HepG2 (cell line): ENCODE results near the gene ARHGAP26. TPM values are rescaled to one million over a fixed set of nuclear protein-coding genes. Genes with fewer than 3 reads are reported as not detected.

ENCODE experiments used
- ATAC-seq: fragments of 200-7000 bp; cut with Tn5 transposase; 3 replicates; pipeline ENCODE4 v1.9.1; 2020; ENCODE audit warnings: mild to moderate bottlenecking, moderate library complexity
- BruUV-seq: library from RNA; stranded (reverse); fragments of 400-500 nt; replicated peaks from 2 replicates; lab custom pipeline; 2021; lab: Mats Ljungman, UMichigan
- CTCF ChIA-PET: fragments of 300-600 bp; formaldehyde crosslinking; extraction: SDS; loops from one replicate; lab custom pipeline; 2021; ENCODE audit warnings: low total read pairs, inconsistent platforms, low intra/inter-chr PET ratio; lab: Yijun Ruan, JAX
- POLR2A ChIA-PET: fragments of 350-600 bp; sonication (Branson Sonifier 250); formaldehyde crosslinking; loops from one replicate; lab custom pipeline; 2020; ENCODE audit warnings: antibody characterized with exemption, inconsistent platforms; lab: Yijun Ruan, JAX
- DNase-seq: peaks from one replicate; pipeline ENCODE4 v3.0.0-alpha.2; 2015; ENCODE audit warnings: low spot score
- FAIRE-seq: peaks from 3 replicates; lab custom pipeline; 2011; peaks lifted over from hg19 to GRCh38; lab: Jason Lieb, UNC
- H2AFZ ChIP-seq: one replicate; pipeline ENCODE4 v1.6.1; 2011; ENCODE audit warnings: low read length, inconsistent platforms
- H3K27ac ChIP-seq: fragments of 300-600 bp; 3 replicates; pipeline ENCODE4 v1.8.0; 2011; ENCODE audit warnings: mixed run types, mild to moderate bottlenecking, mixed read lengths, low read length, inconsistent platforms; ENCODE audit not compliant: insufficient read depth; ENCODE audit errors: extremely low read length
- H3K27me3 ChIP-seq, 2 experiments: fragments of 200-600 bp in 1 of 2; 2 replicates in 1 of 2; 3 replicates in 1 of 2; pipeline versions ENCODE4 v1.6.0 to v1.8.0; 2011; ENCODE audit warnings: low read length in 2 of 2, mild to moderate bottlenecking in 2 of 2, moderate library complexity in 2 of 2, inconsistent platforms in 1 of 2; ENCODE audit not compliant: insufficient read depth in 2 of 2, control insufficient read depth in 1 of 2
- H3K36me3 ChIP-seq, 2 experiments: fragments of 200-600 bp in 1 of 2; replicated peaks in 1 of 2; 2 replicates in 1 of 2; 3 replicates in 1 of 2; pipeline versions ENCODE4 v1.5.1 to v1.8.0; 2011; ENCODE audit warnings: low read length in 2 of 2, inconsistent platforms in 1 of 2; ENCODE audit not compliant: insufficient read depth in 2 of 2, control insufficient read depth in 1 of 2
- H3K4me1 ChIP-seq: 2 replicates; pipeline ENCODE4 v1.5.1; 2012; ENCODE audit warnings: low read length, inconsistent platforms; ENCODE audit not compliant: insufficient read depth
- H3K4me2 ChIP-seq: 2 replicates; pipeline ENCODE4 v1.6.0; 2011; ENCODE audit warnings: low read depth, low read length, inconsistent platforms
- H3K4me3 ChIP-seq, 3 experiments: fragments of 200-600 bp in 1 of 3; sonication (generic), shearing (Covaris generic) in 1 of 3; replicated peaks in 1 of 3; 2 replicates each; pipeline ENCODE4 v1.5.1; 2011 to 2016; ENCODE audit warnings: low read length in 3 of 3, inconsistent platforms in 2 of 3, low read depth in 2 of 3, mild to moderate bottlenecking in 2 of 3, control low read depth in 1 of 3, mixed read lengths in 1 of 3; ENCODE audit not compliant: insufficient read depth in 1 of 3
- H3K79me2 ChIP-seq: one replicate; pipeline ENCODE4 v1.6.1; 2011; ENCODE audit warnings: low read length, inconsistent platforms; ENCODE audit not compliant: insufficient read depth
- H3K9ac ChIP-seq: 2 replicates; pipeline ENCODE4 v1.6.0; 2011; ENCODE audit warnings: mild to moderate bottlenecking, low read depth, low read length, inconsistent platforms; ENCODE audit not compliant: insufficient read depth
- H3K9me3 ChIP-seq: 2 replicates; pipeline ENCODE4 v1.5.1; 2012; ENCODE audit warnings: mild to moderate bottlenecking, low read length
- H4K20me1 ChIP-seq: 2 replicates; pipeline ENCODE4 v1.6.0; 2011; ENCODE audit warnings: inconsistent platforms, mild to moderate bottlenecking, low read length, moderate library complexity; ENCODE audit not compliant: insufficient read depth
- ATAD3A ChIP-seq: sonication (generic); formaldehyde crosslinking; IDR thresholded peaks from 2 replicates; pipeline ENCODE4 v1.4.0; 2020; ENCODE audit warnings: missing genetic modification reagents
- ATF4 ChIP-seq, 2 experiments: fragments of 450-650 bp in 1 of 2; sonication (generic) in 1 of 2; formaldehyde crosslinking; IDR thresholded peaks; 2 replicates each; pipeline versions ENCODE4 v1.5.0 to v1.8.0; 2020 to 2022; ENCODE audit warnings: mild to moderate bottlenecking in 1 of 2, missing genetic modification reagents in 1 of 2
- CENPX ChIP-seq: sonication (generic); formaldehyde crosslinking; IDR thresholded peaks from 2 replicates; pipeline ENCODE4 v1.9.0; 2021; ENCODE audit warnings: mild to moderate bottlenecking, missing genetic modification reagents, moderate library complexity
- EZH2 ChIP-seq: conservative IDR thresholded peaks from 2 replicates; pipeline ENCODE4 v1.6.1; 2012; ENCODE audit warnings: mild to moderate bottlenecking, low read depth, low read length, moderate library complexity
- ISX ChIP-seq: sonication (generic); formaldehyde crosslinking; conservative IDR thresholded peaks from 2 replicates; pipeline ENCODE4 v1.5.0; 2020; ENCODE audit warnings: missing genetic modification reagents
- MIER2 ChIP-seq: IDR thresholded peaks from 2 replicates; pipeline ENCODE4 v1.6.1; 2016; ENCODE audit warnings: missing biosample characterization, missing genetic modification reagents
- RAD51 ChIP-seq: fragments of 450-650 bp; IDR thresholded peaks from 2 replicates; pipeline ENCODE4 v1.6.1; 2016; ENCODE audit warnings: borderline replicate concordance
- RARG ChIP-seq: sonication (generic); formaldehyde crosslinking; IDR thresholded peaks from 2 replicates; pipeline ENCODE4 v1.4.0; 2020; ENCODE audit warnings: low read depth, mild to moderate bottlenecking, missing genetic modification reagents
- TEAD3 ChIP-seq: optimal IDR thresholded peaks from 2 replicates; pipeline ENCODE3; 2016; ENCODE audit warnings: borderline replicate concordance
- ZBTB2 ChIP-seq: sonication (generic); formaldehyde crosslinking; IDR thresholded peaks from 2 replicates; pipeline ENCODE4 v1.8.0; 2022; ENCODE audit warnings: low read depth, missing genetic modification reagents
- ZBTB43 ChIP-seq: sonication (generic); formaldehyde crosslinking; conservative IDR thresholded peaks from 2 replicates; pipeline ENCODE4 v1.4.0; 2020; ENCODE audit warnings: missing genetic modification reagents
- ZNF251 ChIP-seq: sonication (generic); formaldehyde crosslinking; IDR thresholded peaks from 2 replicates; pipeline ENCODE4 v1.9.0; 2021; ENCODE audit warnings: mild to moderate bottlenecking, missing genetic modification reagents
- ZNF556 ChIP-seq: sonication (generic); formaldehyde crosslinking; IDR thresholded peaks from 2 replicates; pipeline ENCODE4 v1.4.0; 2020; ENCODE audit warnings: mild to moderate bottlenecking, missing genetic modification reagents, borderline replicate concordance
- ZNF562 ChIP-seq: sonication (generic); formaldehyde crosslinking; IDR thresholded peaks from 2 replicates; pipeline ENCODE4 v1.8.0; 2022; ENCODE audit warnings: missing genetic modification reagents, borderline replicate concordance
- ZNF629 ChIP-seq: sonication (generic); formaldehyde crosslinking; conservative IDR thresholded peaks from 2 replicates; pipeline ENCODE4 v1.5.0; 2020; ENCODE audit warnings: missing genetic modification reagents
- ZNF768 ChIP-seq: sonication (generic); formaldehyde crosslinking; IDR thresholded peaks from 2 replicates; pipeline ENCODE4 v1.4.0; 2020; ENCODE audit warnings: missing genetic modification reagents
- ZNF841 ChIP-seq: sonication (generic); formaldehyde crosslinking; IDR thresholded peaks from 2 replicates; pipeline ENCODE4 v1.8.1; 2023; ENCODE audit warnings: missing genetic modification reagents, borderline replicate concordance
- WGBS: methylation state at CpG from one replicate; pipeline ENCODE4 v1.1.6; 2017; ENCODE audit warnings: low lambda C conversion rate; 5-methylcytosine and 5-hydroxymethylcytosine counted together
- in situ Hi-C: cut with HindIII; loops from 2 replicates; pipeline ENCODE4 v1.10.0; 2017; ENCODE audit warnings: low pct_unique_long_range_greater_than_20kb; ENCODE audit not compliant: extremely low pct_ligation_motif_present
- intact Hi-C: fragments of 100-400 bp; cut with micrococcal nuclease; formaldehyde crosslinking; loops from one replicate; pipeline ENCODE4 v1.10.0; 2022; ENCODE audit not compliant: unreplicated experiment
- polyA plus RNA-seq, 8 experiments: library from polyadenylated mRNA; depleted of rRNA in 3 of 8; stranded (reverse) in 7 of 8; unstranded in 1 of 8; fragments of >200 nt; fragmentation: Illumina TruSeq in 4 of 8; extraction: Trizol in 4 of 8; gene quantifications; 2 replicates each; pipeline versions ENCODE4 v1.2.1 to v1.2.3, GENCODE V29; 2011 to 2016; ENCODE audit warnings: low read depth in 4 of 8, missing spikeins in 1 of 8, mixed read lengths in 1 of 8; ENCODE audit not compliant: insufficient read depth in 1 of 8
- total RNA-seq, 5 experiments: library from RNA; depleted of rRNA; stranded (reverse); fragments of >200 nt; fragmentation: Illumina TruSeq; extraction: Trizol; gene quantifications; 2 replicates each; pipeline ENCODE4 v1.2.3, GENCODE V29; 2016; ENCODE audit warnings: low read depth in 1 of 5

Gene ARHGAP26
- total and polyA plus RNA-seq, 2 of the 13 experiments (the other 11 are each of a cell fraction or from before 2014, with no cell fraction given): 9.6 to 18.2 TPM

GRCh38 chr5:142900927-142901326 is 130.8 kb downstream of the ARHGAP26 start:
- FAIRE-seq: no peak
- no peak for DNase-seq

More at GRCh38 chr5:142900927-142901326, 130.8 kb downstream of the ARHGAP26 start:
- peaks cover 14% of the 10 kb centered on the region for H3K4me1 ChIP-seq
- ATAC-seq: no peak
- H3K27ac ChIP-seq: no peak overlapping the region
- no peak overlapping the region for H2AFZ ChIP-seq
- no peak overlapping the region for H3K4me2 ChIP-seq
- no peaks in the 10 kb centered on the region for H3K27me3 ChIP-seq
- WGBS: 88% methylated on average over 5 of the region's 5 CpGs
- CTCF ChIA-PET: no interaction called here
- intact Hi-C loops (no loop called here), in situ Hi-C loops (no loop called here)
- H3K79me2 ChIP-seq: no peaks in the 10 kb centered on the region
- POLR2A ChIA-PET: no interaction called here
- no TSS peak for BruUV-seq
- TF ChIP-seq MIER2 (CRISPR knock-in tag): no peak
- no peak for TF ChIP-seq TEAD3 (CRISPR knock-in tag)
- TF ChIP-seq RAD51: no peak
- TF ChIP-seq ISX: no peak
- no peak for TF ChIP-seq RARG (CRISPR knock-in tag)
- TF ChIP-seq EZH2: no peak
- TF ChIP-seq ZBTB2 (CRISPR knock-in tag): no peak
- no peak for TF ChIP-seq ZNF562 (CRISPR knock-in tag)
- TF ChIP-seq ZBTB43 (CRISPR knock-in tag): no peak
- TF ChIP-seq ZNF251 (CRISPR knock-in tag): no peak
- TF ChIP-seq CENPX (CRISPR knock-in tag): no peak
- TF ChIP-seq ZNF629 (CRISPR knock-in tag): no peak
- TF ChIP-seq ATAD3A (CRISPR knock-in tag): no peak
- TF ChIP-seq ATF4 (CRISPR knock-in tag; IDR thresholded peaks at IDR 0.05): no peak
- TF ChIP-seq ZNF768 (CRISPR knock-in tag): no peak
- TF ChIP-seq ZNF841: no peak
- TF ChIP-seq ZNF556 (CRISPR knock-in tag): no peak
- no peaks in the 10 kb centered on the region for H3K9me3 ChIP-seq
- no peak overlapping the region for H3K4me3 ChIP-seq
- no peaks in the 10 kb centered on the region for H4K20me1 ChIP-seq
- no peak overlapping the region for H3K9ac ChIP-seq
- H3K36me3 ChIP-seq: peaks cover 2 to 38% of the 10 kb centered on the region in 2 experiments; a peak in 4 of 5 replicates
